NCI-H1436 (cell line): Measurements from ENCODE around the gene KCNJ8.
"Not testable (repeated sequence)": the region's sequence is repeated elsewhere in the genome, so short reads cannot be mapped to it uniquely, and the experiment has no call there.

Source experiments
- DNase-seq: peaks from one replicate; lab custom pipeline; 2025; lab: John Stamatoyannopoulos, UW

The KCNJ8 gene

GRCh38 chr12:21786041-21786531 lies 11.6 kb upstream of the KCNJ8 start:
- DNase-seq, result no peak

DNA sequence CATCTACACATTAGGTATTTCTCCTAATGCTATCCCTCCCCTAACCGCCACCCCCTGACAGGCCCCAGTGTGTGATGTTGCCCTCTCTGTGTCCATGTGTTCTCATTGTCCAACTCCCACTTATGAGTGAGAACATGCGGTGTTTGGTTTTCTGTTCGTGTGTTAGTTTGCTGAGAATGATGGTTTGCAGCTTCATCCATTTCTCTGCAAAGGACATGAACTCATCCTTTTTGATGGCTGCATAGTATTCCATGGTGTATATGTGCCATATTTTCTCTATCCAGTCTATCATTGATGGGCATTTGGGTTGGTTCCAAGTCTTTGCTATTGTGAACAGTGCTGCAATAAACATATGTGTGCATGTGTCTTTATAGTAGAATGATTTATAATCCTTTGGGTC lies 8.2 kb upstream of the KCNJ8 start:
- DNase-seq, result not testable (repeated sequence)

GRCh38 chr12:21780786-21781185 lies 6.3 kb upstream of the KCNJ8 start:
- DNase-seq, result no peak

GRCh38 chr12:21776175-21776574 lies 1.7 kb upstream of the KCNJ8 start:
- no peak for DNase-seq

DNA sequence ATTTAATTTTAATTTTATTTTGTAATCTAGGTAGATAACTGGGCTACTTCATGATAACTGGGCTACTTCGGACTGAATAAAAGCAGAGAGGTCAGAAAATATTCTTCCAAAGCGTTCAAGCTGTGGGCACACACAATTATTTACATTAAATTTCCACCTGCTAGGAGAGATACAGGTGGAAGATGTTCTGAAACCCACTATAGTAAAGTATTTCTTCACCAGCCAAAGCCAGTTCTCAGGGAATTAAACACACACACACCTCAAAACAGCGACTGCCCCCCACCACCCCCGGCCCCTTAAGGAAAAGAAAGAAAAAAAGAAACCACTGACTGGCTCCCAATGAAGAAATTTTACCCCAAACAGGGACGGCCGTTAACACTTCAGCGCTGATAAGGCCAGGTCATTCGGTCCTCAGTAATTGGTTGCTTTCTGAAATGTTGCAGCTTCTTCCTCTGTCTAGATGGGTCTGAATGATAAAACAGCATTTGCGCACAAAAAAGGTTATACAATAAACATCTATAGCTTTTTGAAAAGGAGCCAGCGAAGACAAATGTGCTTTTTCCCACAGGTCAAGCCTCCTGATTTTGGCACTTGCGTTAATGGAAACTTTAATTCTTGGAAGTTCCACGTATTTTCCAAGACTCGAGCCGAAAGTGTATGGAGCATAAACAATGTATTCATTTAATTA lies 771 bp upstream of the KCNJ8 start:
- no peak for DNase-seq

GRCh38 chr12:21773806-21774205 lies 700 bp downstream of the KCNJ8 start:
- DNase-seq, result no peak

GRCh38 chr12:21773263-21773741 lies 1.2 kb downstream of the KCNJ8 start:
- DNase-seq, result no peak

DNA sequence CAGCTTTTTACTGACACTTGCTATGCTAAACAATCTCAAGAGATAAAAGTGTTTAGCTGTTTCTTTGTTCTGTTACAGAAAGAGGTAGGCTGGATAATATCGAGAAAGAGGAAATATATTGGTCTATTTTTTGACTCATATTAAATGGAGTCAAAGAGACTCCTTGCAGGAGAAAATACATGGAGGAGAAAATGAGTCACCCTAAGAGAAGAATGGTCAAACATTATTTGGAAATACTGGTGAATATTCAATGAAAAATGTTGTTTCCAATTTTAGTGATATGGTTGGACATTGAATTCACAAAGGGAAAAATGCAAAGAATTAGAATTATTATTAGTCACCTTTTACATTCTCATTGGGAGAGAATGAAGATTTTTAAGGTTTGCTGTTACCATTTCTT lies 3.2 kb downstream of the KCNJ8 start:
- no peak for DNase-seq

DNA sequence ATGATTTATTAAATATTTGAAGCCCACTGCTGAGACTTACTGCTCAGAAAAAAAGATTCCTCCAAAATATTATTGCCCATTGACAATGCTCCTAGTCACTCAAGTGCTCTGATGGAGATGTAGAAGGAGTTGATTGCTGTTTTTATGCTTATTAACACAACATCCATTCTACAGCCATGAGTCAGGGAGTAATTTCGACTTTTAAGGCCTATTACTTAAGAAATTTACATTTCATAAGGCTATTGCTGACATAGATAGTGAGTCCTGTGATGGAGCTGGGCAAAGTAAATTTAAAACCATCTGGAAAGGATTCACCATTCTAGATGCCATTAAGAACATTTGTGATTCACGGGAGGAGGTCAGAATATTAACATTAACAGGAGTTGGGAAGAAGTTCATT lies 5.2 kb downstream of the KCNJ8 start:
- DNase-seq, result no peak

- DNase-seq, result no peak
Observed at GRCh38 chr12:21766403-21766802, 8.1 kb downstream of the KCNJ8 start.

GRCh38 chr12:21764950-21765349 lies 9.6 kb downstream of the KCNJ8 start:
- no peak for DNase-seq

DNA sequence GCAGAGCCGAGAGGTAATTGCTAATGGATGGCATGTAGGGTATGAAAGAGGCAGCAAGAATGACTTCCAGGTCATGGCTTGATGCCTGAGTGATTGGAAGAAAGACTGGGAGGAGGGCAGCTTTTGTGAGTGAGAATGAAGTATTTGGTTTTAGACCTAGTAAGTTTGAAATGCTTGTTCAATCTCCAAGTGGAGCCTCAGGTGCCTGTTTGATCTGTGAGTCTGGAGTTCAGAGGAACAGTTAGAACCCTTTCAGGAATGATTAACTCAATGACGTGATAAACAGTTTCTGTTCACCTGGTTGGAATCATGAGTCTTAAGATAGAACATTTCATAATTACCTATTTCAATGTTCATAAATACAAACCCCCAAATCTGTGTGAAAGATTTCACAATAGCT lies 10.4 kb downstream of the KCNJ8 start:
- DNase-seq, result no peak

- DNase-seq, result no peak
Observed at GRCh38 chr12:21763531-21763930, 11.0 kb downstream of the KCNJ8 start.

GRCh38 chr12:21759737-21760136 lies 14.8 kb downstream of the KCNJ8 start:
- no peak for DNase-seq

DNA sequence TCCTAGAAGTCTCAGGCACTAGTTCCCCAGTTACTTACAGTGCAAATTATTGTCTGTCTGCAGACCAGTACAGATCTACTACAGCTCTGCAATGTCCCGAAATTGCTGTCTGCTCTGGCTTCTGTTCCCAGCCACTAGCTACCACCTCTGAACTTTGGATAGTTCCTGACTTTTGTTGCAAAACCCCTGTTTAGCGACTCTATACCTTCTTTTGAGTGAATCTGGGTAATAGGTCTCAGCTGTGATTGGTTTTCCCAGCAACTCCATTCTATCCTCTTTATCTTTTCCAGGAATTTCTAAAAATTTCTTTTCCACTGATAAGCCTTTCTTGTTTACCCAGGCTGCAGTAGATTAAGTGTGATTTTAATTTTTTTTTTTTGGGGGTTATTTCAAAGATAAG lies 16.8 kb downstream of the KCNJ8 start:
- DNase-seq, result no peak

DNA sequence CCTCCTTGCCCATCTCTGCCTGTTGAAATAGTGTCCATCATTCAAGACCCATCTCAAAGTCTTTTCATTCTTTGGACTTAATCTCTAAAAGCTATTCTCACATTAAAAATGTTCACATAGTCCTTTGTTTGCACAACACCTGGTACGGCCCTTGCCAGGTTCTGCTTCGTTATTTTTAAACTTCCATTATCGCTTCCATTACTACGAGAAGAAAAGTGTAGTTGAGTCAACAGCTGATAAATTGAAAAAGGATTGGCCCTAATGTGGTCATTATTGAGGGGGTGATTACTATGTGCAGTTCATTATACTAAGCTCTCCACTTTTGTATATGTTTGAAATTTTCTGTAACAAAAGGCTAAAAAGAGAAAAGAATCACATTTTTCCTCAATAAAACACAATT lies 17.8 kb downstream of the KCNJ8 start:
- no peak for DNase-seq

- no peak for DNase-seq
Observed at GRCh38 chr12:21751517-21751916, 23.0 kb downstream of the KCNJ8 start.

DNA sequence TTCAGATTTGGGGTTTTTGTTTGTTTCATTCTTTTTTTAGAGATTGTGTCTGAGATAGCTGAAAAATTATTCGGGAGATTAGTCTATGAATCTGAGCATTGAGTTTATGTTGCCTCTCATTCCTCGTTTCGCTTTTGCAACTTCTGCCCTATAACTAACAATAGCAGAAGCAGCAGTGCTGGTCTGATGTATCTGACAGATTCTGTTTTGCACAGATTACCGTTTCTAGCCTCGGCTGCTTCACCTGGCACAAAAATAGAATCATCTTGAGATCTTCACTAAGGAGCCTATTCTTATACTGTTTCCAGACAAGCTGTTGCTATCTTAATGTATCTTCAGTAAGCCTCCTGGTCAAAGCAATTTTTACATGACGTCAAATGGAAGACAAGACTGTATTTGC lies 29.2 kb downstream of the KCNJ8 start:
- no peak for DNase-seq

DNA sequence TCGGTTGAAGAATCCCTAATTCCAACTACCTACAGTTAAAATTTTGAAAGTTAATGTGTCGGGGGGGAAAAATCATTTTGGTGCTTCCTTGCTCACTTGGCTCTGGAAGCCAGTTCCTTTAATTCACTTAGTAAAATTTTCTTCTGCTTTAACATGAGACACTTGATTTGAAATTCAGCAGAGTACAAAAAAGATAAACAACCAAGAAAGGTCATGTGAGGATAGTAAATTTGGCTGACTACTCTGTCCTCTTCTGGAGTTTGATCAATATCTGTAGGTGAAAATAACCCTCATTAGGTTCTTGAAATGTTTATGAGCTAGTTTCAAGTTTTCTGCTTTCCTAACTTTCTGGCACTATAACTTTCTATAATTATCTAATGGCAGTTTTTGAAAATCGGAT lies 43.4 kb downstream of the KCNJ8 start:
- no peak for DNase-seq

DNA sequence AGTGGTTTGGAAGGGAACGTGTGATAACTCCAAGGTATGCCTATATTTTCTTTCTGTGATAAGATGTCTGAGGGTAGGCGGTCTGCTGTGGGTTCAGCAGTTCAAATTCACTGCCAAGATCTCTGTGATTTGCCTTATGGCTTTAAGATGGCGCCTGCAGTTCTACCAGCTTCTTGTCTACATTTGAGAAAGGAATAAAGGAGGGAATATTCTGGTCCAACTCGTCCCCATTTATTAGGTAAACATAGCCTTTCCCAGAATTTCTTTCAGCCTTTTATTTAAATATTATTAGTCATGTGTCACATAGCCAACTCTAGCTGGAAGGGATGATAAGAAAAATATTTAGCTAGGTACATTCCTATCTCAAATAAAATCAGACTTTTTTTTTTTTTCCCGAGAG lies 48.8 kb downstream of the KCNJ8 start:
- DNase-seq, result no peak

DNA sequence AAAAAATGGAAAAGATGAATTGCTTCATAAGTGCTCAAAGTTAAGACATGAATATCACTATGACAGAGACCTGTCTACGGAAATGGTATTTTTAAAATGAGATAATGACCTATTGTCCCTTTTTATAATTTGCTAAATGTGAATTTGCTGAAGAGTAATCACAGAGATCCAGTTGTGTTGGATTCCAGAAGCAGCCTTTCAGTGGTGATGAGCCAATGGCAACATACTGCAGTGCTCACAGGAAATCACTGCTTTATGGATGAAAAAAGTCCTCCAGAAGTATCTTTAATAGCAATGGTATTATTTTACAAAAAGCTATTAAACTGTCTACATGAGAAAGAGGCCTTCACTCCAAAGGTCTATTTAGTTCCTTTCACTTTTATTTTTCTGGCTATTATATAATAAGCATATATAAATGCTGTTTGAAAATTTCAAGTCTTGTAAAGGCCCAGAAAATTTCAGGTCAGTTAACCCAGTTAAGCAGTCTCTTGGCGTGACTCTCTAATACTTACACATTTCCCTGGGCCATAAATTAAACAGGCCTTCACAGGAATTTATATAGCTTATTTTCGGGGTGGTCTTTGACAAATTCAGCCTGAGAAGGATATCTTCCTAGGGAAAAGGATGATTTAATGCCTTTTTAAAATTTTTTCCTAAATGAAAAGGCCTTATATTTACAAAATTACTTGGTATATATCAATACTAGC lies 55.4 kb downstream of the KCNJ8 start:
- DNase-seq, result no peak

DNA sequence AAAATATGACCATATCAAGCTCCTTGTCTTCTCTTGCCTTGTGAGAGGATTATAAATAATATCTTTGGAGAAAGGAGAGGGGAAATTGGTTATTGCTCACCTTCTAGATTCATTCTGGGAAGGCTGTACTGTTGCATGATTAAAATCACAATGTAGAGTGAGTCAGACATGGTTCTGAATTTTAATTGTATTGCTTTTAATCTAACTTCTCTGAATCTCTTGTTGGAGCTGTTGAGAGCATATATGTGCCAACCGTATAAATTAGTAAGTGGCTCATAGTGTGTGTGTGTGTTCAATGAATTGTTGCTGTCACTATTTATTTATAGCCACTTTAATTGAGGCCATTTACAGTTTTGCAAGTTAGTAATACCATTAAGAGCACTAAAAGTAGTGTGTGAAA lies 56.1 kb downstream of the KCNJ8 start:
- no peak for DNase-seq

DNA sequence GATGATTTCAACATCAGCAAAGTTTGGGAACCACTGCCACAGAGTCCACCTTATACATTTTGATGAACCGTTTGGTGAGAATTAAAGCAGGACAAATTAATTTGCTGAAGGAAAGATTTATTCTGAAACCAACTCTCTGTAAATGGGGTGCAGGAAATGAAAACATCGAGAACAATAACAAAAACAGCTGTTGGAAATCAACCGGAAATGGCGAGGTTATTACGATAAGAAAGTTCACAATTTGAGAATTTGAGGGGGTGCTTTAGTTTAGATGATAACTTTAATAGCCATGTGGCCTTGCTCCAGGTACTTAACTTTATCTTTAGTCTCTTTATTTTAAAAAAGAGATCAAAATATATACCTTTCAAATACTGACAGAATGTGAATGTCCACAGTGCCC lies 56.7 kb downstream of the KCNJ8 start:
- DNase-seq, result no peak

GRCh38 chr12:21715386-21715785 lies 59.1 kb downstream of the KCNJ8 start:
- DNase-seq, result no peak
